Activated T-cell treated with anti-CD3 and anti-CD28 coated beads, Interleukin-2, amount 50 U/mL, for 48 hours (primary cell): Measurements from ENCODE around the gene RHBDD1.
A peak's percentile ranks its signal among the peaks of the same experiment; 100 is the strongest.

Experiments
- DNase-seq, 2 experiments: peaks; one replicate each; pipeline ENCODE4 v3.0.0-alpha.2; 2020

Gene RHBDD1

GRCh38 chr2:226943862-226944620 is 108.2 kb downstream of the RHBDD1 start:
- DNase-seq: no peak

- DNase-seq: no peak
Measured at GRCh38 chr2:226953206-226953605, 117.4 kb downstream of the RHBDD1 start.

GRCh38 chr2:226953826-226954225 is 118.0 kb downstream of the RHBDD1 start:
- no peak for DNase-seq

- no peak for DNase-seq
Measured at GRCh38 chr2:226956659-226957058, 120.8 kb downstream of the RHBDD1 start.

- no peak for DNase-seq
Measured at GRCh38 chr2:226959418-226959817, 123.6 kb downstream of the RHBDD1 start.

- no peak for DNase-seq
Measured at GRCh38 chr2:226962176-226962773, 126.4 kb downstream of the RHBDD1 start.

- no peak for DNase-seq
Measured at GRCh38 chr2:226963528-226963927, 127.7 kb downstream of the RHBDD1 start.

- no peak for DNase-seq
Measured at GRCh38 chr2:226965376-226965775, 129.5 kb downstream of the RHBDD1 start.

- no peak for DNase-seq
Measured at GRCh38 chr2:226969417-226970080, 133.7 kb downstream of the RHBDD1 start.

- no peak for DNase-seq
Measured at GRCh38 chr2:226970362-226970761, 134.5 kb downstream of the RHBDD1 start.

GRCh38 chr2:226971084-226971483 is 135.2 kb downstream of the RHBDD1 start:
- no peak for DNase-seq

- no peak for DNase-seq
Measured at GRCh38 chr2:226971770-226972169, 135.9 kb downstream of the RHBDD1 start.

GRCh38 chr2:226973816-226974215 is 138.0 kb downstream of the RHBDD1 start:
- DNase-seq: no peak

GRCh38 chr2:226977775-226978190 is 141.9 kb downstream of the RHBDD1 start:
- no peak for DNase-seq

GRCh38 chr2:226978300-226978699 is 142.4 kb downstream of the RHBDD1 start:
- no peak for DNase-seq

- DNase-seq: no peak
Measured at GRCh38 chr2:226979004-226979403, 143.2 kb downstream of the RHBDD1 start.

GRCh38 chr2:226981791-226982326 is 146.0 kb downstream of the RHBDD1 start:
- DNase-seq: no peak

- no peak for DNase-seq
Measured at GRCh38 chr2:226983895-226984749, 148.3 kb downstream of the RHBDD1 start.

GRCh38 chr2:226984750-226985582 is 149.1 kb downstream of the RHBDD1 start:
- DNase-seq: peak; percentile 30 to 37

- no peak for DNase-seq
Measured at GRCh38 chr2:226985583-226985946, 149.7 kb downstream of the RHBDD1 start.

GRCh38 chr2:226991663-226992062 is 155.8 kb downstream of the RHBDD1 start:
- DNase-seq: no peak

GRCh38 chr2:226993171-226993570 is 157.3 kb downstream of the RHBDD1 start:
- no peak for DNase-seq
